ENCODE measurements around the gene CDR2.

Gene CDR2

DNA sequence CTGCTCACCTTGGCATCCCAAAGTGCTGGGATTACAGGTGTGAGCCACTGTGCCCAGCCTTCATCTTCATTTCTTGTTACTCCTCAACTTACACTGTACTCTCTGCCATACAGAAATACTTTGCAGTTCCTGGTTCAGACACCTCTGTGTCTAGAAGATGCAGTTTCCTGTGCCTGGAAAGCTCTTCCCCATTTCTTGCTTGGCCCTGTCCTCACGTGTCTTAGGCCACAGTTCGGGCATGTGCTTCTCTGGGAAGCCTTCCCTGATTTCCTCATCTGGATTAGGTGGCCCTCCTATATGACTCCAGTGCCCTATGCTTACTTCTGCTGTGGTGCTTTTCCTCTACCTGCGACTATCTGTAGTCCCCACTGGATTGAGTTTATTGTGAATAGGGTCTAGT lies 26.5 kb upstream of the CDR2 start:
- Histone ChIP-seq H3K4me1 (ENCODE audit: control insufficient read depth, insufficient read depth, low read length) (no peaks in the 10 kb centered on the region), H3K27ac (ENCODE audit: low read depth, low read length) (no peak overlapping the region), H3K9ac (ENCODE audit: low read depth, low read length) (no peak overlapping the region), H3K4me3 (ENCODE audit: low read depth, low read length) (no peak overlapping the region), H3K36me3 (ENCODE audit: control insufficient read depth, insufficient read depth, low read length) (no peaks in the 10 kb centered on the region), H3K27me3 (ENCODE audit: control insufficient read depth, insufficient read depth, low read length) (no peaks in the 10 kb centered on the region), H3K9me3 (ENCODE audit: control insufficient read depth, insufficient read depth, low read length) (no peaks in the 10 kb centered on the region)

DNA sequence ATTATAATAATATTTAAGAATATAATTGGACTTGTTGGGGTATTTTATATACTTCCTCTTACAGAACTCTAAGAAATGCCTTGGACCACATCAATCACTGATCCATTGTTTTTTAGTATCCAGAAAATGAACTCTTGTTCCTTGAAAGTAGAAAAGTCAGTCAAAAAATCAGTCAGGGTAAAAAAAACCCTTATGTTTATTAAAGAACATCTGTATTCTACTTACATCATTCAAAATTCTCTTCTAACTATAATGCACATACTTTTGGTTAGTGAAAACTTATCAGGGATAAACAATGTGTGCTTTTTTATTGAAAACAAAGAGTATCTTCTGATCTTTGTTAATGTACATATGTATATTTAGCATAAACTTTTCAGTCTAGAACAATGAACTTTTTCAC lies 23.5 kb upstream of the CDR2 start:
- H3K36me3 ChIP-seq (ENCODE audit: control insufficient read depth, insufficient read depth, low read length): no peaks in the 10 kb centered on the region
- no peaks in the 10 kb centered on the region for H3K4me1 ChIP-seq (ENCODE audit: control insufficient read depth, insufficient read depth, low read length)
- no peak overlapping the region for H3K27ac ChIP-seq (ENCODE audit: low read depth, low read length)
- H3K9ac ChIP-seq (ENCODE audit: low read depth, low read length): no peak overlapping the region
- H3K27me3 ChIP-seq (ENCODE audit: control insufficient read depth, insufficient read depth, low read length): no peaks in the 10 kb centered on the region
- H3K9me3 ChIP-seq (ENCODE audit: control insufficient read depth, insufficient read depth, low read length): no peaks in the 10 kb centered on the region
- no peak overlapping the region for H3K4me3 ChIP-seq (ENCODE audit: low read depth, low read length)

DNA sequence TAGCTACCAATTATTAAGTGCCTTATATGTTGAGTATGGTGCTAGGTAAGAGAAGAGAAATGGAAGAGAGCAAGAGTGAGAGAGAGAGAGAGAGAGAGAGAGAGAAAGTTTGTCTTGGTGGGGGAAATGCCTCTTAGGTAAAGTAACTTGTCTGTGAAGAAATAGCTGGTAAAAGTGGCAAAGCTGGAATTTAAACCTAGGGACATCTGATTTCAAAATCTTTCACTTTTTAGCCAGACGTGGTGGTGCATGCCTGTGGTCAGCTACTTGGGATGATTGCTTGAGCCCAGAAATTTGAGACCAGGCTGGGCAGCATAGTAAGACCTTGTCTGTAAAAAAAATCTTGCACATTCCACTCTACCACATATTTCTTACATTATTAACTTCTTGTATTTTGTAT lies 23.0 kb upstream of the CDR2 start:
- Histone ChIP-seq H3K9me3 (ENCODE audit: control insufficient read depth, insufficient read depth, low read length) (no peaks in the 10 kb centered on the region), H3K27me3 (ENCODE audit: control insufficient read depth, insufficient read depth, low read length) (no peaks in the 10 kb centered on the region), H3K36me3 (ENCODE audit: control insufficient read depth, insufficient read depth, low read length) (no peaks in the 10 kb centered on the region), H3K9ac (ENCODE audit: low read depth, low read length) (no peak overlapping the region), H3K27ac (ENCODE audit: low read depth, low read length) (no peak overlapping the region), H3K4me1 (ENCODE audit: control insufficient read depth, insufficient read depth, low read length) (no peaks in the 10 kb centered on the region), H3K4me3 (ENCODE audit: low read depth, low read length) (no peak overlapping the region)

DNA sequence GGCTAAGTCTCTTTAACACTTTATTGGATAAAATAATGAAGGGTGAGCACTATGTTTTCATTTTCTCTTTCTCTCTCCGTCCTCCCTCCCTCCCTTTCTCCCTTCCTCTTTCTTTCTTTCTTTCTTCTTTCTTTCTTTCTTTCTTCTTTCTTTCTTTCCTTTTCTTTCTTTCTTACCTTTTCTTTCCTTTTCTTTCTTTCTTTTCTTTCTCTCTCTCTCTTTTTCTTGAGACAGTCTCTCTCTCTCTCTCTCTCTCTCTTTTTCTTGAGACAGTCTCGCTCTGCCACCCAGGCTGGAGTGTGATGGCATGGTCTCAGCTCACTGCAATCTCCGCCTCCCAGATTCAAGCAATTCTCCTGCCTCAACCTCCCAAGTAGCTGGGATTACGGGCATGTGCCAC lies 21.5 kb upstream of the CDR2 start:
- H3K4me1 ChIP-seq (ENCODE audit: control insufficient read depth, insufficient read depth, low read length): no peaks in the 10 kb centered on the region
- no peak overlapping the region for H3K9ac ChIP-seq (ENCODE audit: low read depth, low read length)
- no peaks in the 10 kb centered on the region for H3K36me3 ChIP-seq (ENCODE audit: control insufficient read depth, insufficient read depth, low read length)
- no peak overlapping the region for H3K27ac ChIP-seq (ENCODE audit: low read depth, low read length)
- no peaks in the 10 kb centered on the region for H3K27me3 ChIP-seq (ENCODE audit: control insufficient read depth, insufficient read depth, low read length)
- no peaks in the 10 kb centered on the region for H3K9me3 ChIP-seq (ENCODE audit: control insufficient read depth, insufficient read depth, low read length)
- H3K4me3 ChIP-seq (ENCODE audit: low read depth, low read length): no peak overlapping the region

DNA sequence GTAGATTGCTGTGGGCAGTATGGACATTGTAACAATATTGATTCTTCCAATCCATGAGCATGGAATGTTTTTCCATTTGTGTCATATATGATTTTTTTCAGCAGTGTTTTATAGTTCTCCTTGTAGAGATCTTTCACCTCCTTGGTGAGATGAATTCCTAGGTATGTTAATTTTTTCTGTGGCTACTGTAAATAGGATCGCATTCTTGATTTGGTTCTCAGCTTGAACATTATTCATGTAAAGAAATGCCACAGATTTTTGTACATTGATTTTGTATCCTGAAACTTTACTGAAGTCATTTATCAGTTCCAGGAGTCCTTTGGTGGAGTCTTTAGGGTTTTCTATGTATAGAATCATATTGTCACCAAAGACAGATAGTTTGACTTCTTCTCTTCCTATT lies 19.7 kb upstream of the CDR2 start:
- H3K27ac ChIP-seq (ENCODE audit: low read depth, low read length): no peak overlapping the region
- H3K9ac ChIP-seq (ENCODE audit: low read depth, low read length): no peak overlapping the region
- H3K9me3 ChIP-seq (ENCODE audit: control insufficient read depth, insufficient read depth, low read length): no peaks in the 10 kb centered on the region
- H3K4me1 ChIP-seq (ENCODE audit: control insufficient read depth, insufficient read depth, low read length): no peaks in the 10 kb centered on the region
- no peaks in the 10 kb centered on the region for H3K36me3 ChIP-seq (ENCODE audit: control insufficient read depth, insufficient read depth, low read length)
- H3K4me3 ChIP-seq (ENCODE audit: low read depth, low read length): no peak overlapping the region
- no peaks in the 10 kb centered on the region for H3K27me3 ChIP-seq (ENCODE audit: control insufficient read depth, insufficient read depth, low read length)

DNA sequence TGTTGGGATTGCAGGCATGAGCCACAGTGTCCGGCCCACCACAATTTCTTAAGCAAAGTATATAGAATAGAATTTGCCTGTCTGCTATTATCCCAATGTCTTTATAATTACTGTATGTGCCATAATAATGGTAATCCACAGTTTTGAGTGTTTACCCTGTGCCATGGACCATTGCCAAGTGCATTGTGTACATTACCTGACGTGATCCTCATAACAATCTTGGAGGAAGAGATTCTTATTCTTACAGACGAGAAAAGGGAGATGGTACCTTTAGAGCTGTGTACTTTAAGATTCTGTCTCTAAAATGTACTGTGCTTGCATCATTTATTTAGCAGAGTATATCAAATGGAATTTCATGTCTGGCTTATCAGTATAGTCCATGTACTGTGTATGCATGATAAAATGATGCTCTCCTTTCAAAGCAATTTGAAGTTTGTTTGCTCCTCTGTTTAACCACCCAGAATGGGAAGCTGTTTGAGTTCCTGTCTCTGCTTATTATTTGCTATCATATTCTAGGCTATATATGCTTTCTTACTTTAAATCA lies 13.8 kb upstream of the CDR2 start:
- H3K36me3 ChIP-seq (ENCODE audit: control insufficient read depth, insufficient read depth, low read length): no peaks in the 10 kb centered on the region
- no peaks in the 10 kb centered on the region for H3K27me3 ChIP-seq (ENCODE audit: control insufficient read depth, insufficient read depth, low read length)
- H3K9ac ChIP-seq (ENCODE audit: low read depth, low read length): no peak overlapping the region
- H3K4me3 ChIP-seq (ENCODE audit: low read depth, low read length): no peak overlapping the region
- H3K27ac ChIP-seq (ENCODE audit: low read depth, low read length): no peak overlapping the region
- H3K9me3 ChIP-seq (ENCODE audit: control insufficient read depth, insufficient read depth, low read length): no peaks in the 10 kb centered on the region
- no peaks in the 10 kb centered on the region for H3K4me1 ChIP-seq (ENCODE audit: control insufficient read depth, insufficient read depth, low read length)

DNA sequence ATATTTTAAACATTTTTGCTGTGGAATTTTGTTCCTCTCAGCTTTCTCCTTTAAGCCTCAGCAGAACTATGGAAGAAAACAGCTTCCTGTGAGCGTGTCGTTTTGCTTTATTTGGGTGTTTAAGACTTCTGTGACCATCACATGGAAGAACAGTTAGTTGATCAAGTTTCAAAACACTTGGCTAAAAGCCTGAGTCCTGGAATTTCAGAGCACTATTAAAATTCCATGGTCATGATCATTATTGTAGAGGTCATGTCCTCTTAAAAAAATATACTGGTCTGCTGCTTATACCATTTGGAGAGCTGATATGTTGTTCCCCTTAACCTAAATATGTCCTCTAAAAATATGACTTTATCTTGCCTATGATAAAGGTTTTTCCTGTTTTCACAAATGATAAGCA lies 12.6 kb upstream of the CDR2 start:
- no peaks in the 10 kb centered on the region for H3K4me1 ChIP-seq (ENCODE audit: control insufficient read depth, insufficient read depth, low read length)
- H3K36me3 ChIP-seq (ENCODE audit: control insufficient read depth, insufficient read depth, low read length): no peaks in the 10 kb centered on the region
- no peaks in the 10 kb centered on the region for H3K27me3 ChIP-seq (ENCODE audit: control insufficient read depth, insufficient read depth, low read length)
- H3K27ac ChIP-seq (ENCODE audit: low read depth, low read length): no peak overlapping the region
- H3K9ac ChIP-seq (ENCODE audit: low read depth, low read length): no peak overlapping the region
- H3K4me3 ChIP-seq (ENCODE audit: low read depth, low read length): no peak overlapping the region
- H3K9me3 ChIP-seq (ENCODE audit: control insufficient read depth, insufficient read depth, low read length): no peaks in the 10 kb centered on the region

DNA sequence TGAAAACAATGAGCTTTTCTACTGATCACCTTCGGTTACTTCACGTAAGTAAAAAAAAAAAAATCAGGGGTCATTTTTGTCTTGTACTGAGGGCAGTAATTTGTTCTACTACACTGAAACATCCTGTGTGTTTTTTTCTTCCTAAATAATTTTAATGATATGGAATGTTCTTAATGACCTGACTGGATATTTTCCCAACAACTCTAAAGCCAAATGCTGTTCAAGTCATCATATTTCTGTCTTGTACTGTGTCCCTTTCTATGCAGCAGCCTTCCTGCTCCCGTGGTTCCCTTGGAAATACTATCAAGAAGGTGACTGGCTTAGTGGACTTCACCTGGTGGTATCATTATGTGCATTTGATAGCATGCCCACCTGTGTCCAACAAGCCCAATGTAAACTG lies 10.8 kb upstream of the CDR2 start:
- Histone ChIP-seq H3K36me3 (ENCODE audit: control insufficient read depth, insufficient read depth, low read length) (no peaks in the 10 kb centered on the region), H3K9me3 (ENCODE audit: control insufficient read depth, insufficient read depth, low read length) (no peaks in the 10 kb centered on the region), H3K4me3 (ENCODE audit: low read depth, low read length) (no peak overlapping the region), H3K27ac (ENCODE audit: low read depth, low read length) (no peak overlapping the region), H3K27me3 (ENCODE audit: control insufficient read depth, insufficient read depth, low read length) (no peaks in the 10 kb centered on the region), H3K4me1 (ENCODE audit: control insufficient read depth, insufficient read depth, low read length) (no peaks in the 10 kb centered on the region), H3K9ac (ENCODE audit: low read depth, low read length) (no peak overlapping the region)

DNA sequence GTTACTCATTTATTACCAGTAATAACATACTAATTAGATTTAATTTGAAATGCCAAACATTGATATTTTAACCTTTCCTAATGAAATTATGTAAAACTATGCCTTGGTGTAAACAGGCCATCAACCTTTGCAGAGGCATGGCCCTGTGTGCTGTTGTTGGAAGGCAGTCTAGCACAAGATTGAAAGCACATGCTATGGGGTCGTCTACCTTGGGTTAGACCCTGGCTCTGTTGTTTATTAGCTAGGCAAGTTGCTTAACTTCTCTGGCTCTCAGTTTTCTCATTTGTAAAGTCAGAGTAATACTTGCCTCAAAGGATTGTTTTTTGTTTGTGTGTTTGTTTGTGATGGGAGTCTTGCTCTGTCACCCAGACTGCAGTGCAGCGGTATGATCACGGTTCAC lies 9.4 kb upstream of the CDR2 start:
- Histone ChIP-seq H3K27me3 (ENCODE audit: control insufficient read depth, insufficient read depth, low read length) (no peaks in the 10 kb centered on the region), H3K4me1 (ENCODE audit: control insufficient read depth, insufficient read depth, low read length) (no peaks in the 10 kb centered on the region), H3K9ac (ENCODE audit: low read depth, low read length) (no peak overlapping the region), H3K9me3 (ENCODE audit: control insufficient read depth, insufficient read depth, low read length) (no peaks in the 10 kb centered on the region), H3K27ac (ENCODE audit: low read depth, low read length) (no peak overlapping the region), H3K36me3 (ENCODE audit: control insufficient read depth, insufficient read depth, low read length) (no peaks in the 10 kb centered on the region), H3K4me3 (ENCODE audit: low read depth, low read length) (no peak overlapping the region)

DNA sequence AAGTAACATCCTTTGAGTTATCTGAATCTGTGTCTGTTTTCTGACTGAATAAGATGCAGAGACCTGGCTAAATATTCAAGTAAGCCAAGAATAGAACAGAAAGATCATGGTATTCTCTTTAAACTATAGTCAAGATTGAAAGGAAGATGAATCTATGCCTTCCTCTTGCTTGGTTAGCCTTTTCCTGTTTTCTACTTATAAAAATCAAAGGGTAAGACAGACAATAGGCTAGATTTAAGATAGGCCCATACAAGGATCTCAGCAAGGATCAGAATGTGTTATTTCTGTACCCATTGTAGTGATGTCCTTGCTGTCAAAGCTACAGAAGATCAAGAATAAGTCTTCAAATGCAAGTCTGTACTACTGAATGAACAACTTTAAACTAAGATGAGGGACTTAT lies 7.0 kb upstream of the CDR2 start:
- H3K27ac ChIP-seq (ENCODE audit: low read depth, low read length): no peak overlapping the region
- H3K36me3 ChIP-seq (ENCODE audit: control insufficient read depth, insufficient read depth, low read length): no peaks in the 10 kb centered on the region
- H3K4me1 ChIP-seq (ENCODE audit: control insufficient read depth, insufficient read depth, low read length): no peaks in the 10 kb centered on the region
- no peaks in the 10 kb centered on the region for H3K9me3 ChIP-seq (ENCODE audit: control insufficient read depth, insufficient read depth, low read length)
- H3K9ac ChIP-seq (ENCODE audit: low read depth, low read length): no peak overlapping the region
- H3K27me3 ChIP-seq (ENCODE audit: control insufficient read depth, insufficient read depth, low read length): no peaks in the 10 kb centered on the region
- H3K4me3 ChIP-seq (ENCODE audit: low read depth, low read length): no peak overlapping the region

DNA sequence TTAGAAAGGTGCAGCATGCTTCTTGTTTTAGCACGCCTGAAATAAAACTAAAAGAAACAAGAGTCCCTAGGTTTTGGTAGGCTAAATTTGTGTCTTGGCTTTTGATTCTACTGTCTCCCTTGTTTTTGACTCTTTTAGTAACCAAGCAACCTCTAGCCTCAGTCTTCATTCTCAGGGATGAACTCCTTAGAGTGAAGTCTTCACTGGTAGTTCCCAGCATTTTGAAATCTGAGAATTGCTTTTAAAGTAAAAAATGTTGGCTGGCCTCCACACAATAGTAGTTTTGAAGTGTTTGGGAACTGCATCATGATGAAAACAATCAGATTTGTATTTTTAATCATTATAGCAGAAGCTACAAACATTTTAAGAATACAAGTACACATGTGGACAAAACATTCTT lies 6.1 kb upstream of the CDR2 start:
- Histone ChIP-seq H3K4me3 (ENCODE audit: low read depth, low read length) (no peak overlapping the region), H3K4me1 (ENCODE audit: control insufficient read depth, insufficient read depth, low read length) (no peaks in the 10 kb centered on the region), H3K27ac (ENCODE audit: low read depth, low read length) (no peak overlapping the region), H3K9me3 (ENCODE audit: control insufficient read depth, insufficient read depth, low read length) (no peaks in the 10 kb centered on the region), H3K36me3 (ENCODE audit: control insufficient read depth, insufficient read depth, low read length) (no peaks in the 10 kb centered on the region), H3K9ac (ENCODE audit: low read depth, low read length) (no peak overlapping the region), H3K27me3 (ENCODE audit: control insufficient read depth, insufficient read depth, low read length) (no peaks in the 10 kb centered on the region; the same call in 1 of the 2 replicates)

DNA sequence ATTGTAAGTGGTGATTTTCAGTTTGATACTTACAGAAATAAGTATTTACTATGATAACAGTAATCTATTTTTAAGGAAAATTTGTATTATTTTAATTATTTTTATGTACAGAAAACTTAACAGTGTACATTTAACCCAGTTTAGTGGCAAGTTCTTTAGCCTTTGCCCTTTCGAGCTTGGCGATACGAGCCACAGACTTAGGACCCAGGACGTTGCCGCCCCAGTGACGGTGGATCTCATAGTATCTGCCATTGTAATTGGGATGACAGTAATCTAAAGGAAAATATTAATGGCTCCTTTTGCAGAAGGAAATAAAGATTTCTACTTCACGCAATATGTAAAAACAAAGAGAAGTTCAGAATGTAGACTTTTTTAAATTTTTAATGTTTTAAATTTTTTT lies 5.2 kb upstream of the CDR2 start:
- H3K9ac ChIP-seq (ENCODE audit: low read depth, low read length): no peak overlapping the region
- no peak overlapping the region for H3K4me3 ChIP-seq (ENCODE audit: low read depth, low read length)
- no peaks in the 10 kb centered on the region for H3K4me1 ChIP-seq (ENCODE audit: control insufficient read depth, insufficient read depth, low read length)
- no peak overlapping the region for H3K27ac ChIP-seq (ENCODE audit: low read depth, low read length)
- H3K9me3 ChIP-seq (ENCODE audit: control insufficient read depth, insufficient read depth, low read length): no peaks in the 10 kb centered on the region
- no peaks in the 10 kb centered on the region for H3K36me3 ChIP-seq (ENCODE audit: control insufficient read depth, insufficient read depth, low read length)
- H3K27me3 ChIP-seq (ENCODE audit: control insufficient read depth, insufficient read depth, low read length): no peaks in the 10 kb centered on the region; the same call in 1 of the 2 replicates
